A673 (cell line): ENCODE measurements around the gene MRPS14. TPM values are rescaled to one million over a fixed set of nuclear protein-coding genes. Genes with fewer than 3 reads are reported as not detected.

Source experiments
- BruUV-seq: library from RNA; stranded (reverse); fragments of 400-500 nt; replicated peaks from 2 replicates; lab custom pipeline; 2021; lab: Mats Ljungman, UMichigan
- CTCF ChIA-PET: fragments of 300-600 bp; sonication (Branson Sonifier 250); formaldehyde crosslinking; loops from one replicate; lab custom pipeline; 2022; ENCODE audit warnings: antibody characterized with exemption; lab: Charles Lee
- POLR2A ChIA-PET: fragments of 300-600 bp; sonication (Branson Sonifier 250); formaldehyde crosslinking; loops from one replicate; lab custom pipeline; 2022; ENCODE audit warnings: antibody characterized with exemption; ENCODE audit not compliant: low non-redundant PET; lab: Charles Lee
- DNase-seq: peaks from one replicate; pipeline ENCODE4 v3.0.0-alpha.2; 2015; ENCODE audit warnings: low spot score
- H3K27ac ChIP-seq: fragments of 200-600 bp; sonication (generic); 2 replicates; pipeline ENCODE4 v1.5.1; 2016; ENCODE audit warnings: mixed run types, low read depth, mild to moderate bottlenecking, mixed read lengths, antibody characterized with exemption, low read length; ENCODE audit not compliant: poor library complexity, severe bottlenecking
- H3K27me3 ChIP-seq: fragments of 200-600 bp; sonication (generic); replicated peaks from 2 replicates; pipeline ENCODE4 v1.6.1; 2017; ENCODE audit warnings: mixed run types, low read depth, mild to moderate bottlenecking, mixed read lengths, antibody characterized with exemption, low read length; ENCODE audit not compliant: insufficient read depth, poor library complexity
- H3K36me3 ChIP-seq: fragments of 200-600 bp; sonication (generic); 2 replicates; pipeline ENCODE4 v1.6.1; 2016; ENCODE audit warnings: mixed run types, mild to moderate bottlenecking, mixed read lengths, antibody characterized with exemption, low read length; ENCODE audit not compliant: insufficient read depth, poor library complexity, severe bottlenecking
- H3K4me1 ChIP-seq: fragments of 200-600 bp; sonication (generic); 2 replicates; pipeline ENCODE4 v1.6.1; 2017; ENCODE audit warnings: mixed run types, mild to moderate bottlenecking, mixed read lengths, antibody characterized with exemption, low read length; ENCODE audit not compliant: insufficient read depth, poor library complexity, severe bottlenecking
- H3K4me3 ChIP-seq: fragments of 200-600 bp; sonication (generic); 2 replicates; pipeline ENCODE4 v1.5.1; 2016; ENCODE audit warnings: low read depth, mixed run types, mild to moderate bottlenecking, mixed read lengths, low read length; ENCODE audit not compliant: poor library complexity, severe bottlenecking
- H3K9me3 ChIP-seq: fragments of 200-600 bp; sonication (generic); 2 replicates; pipeline ENCODE4 v1.6.1; 2016; ENCODE audit warnings: mixed run types, low read depth, mild to moderate bottlenecking, mixed read lengths, antibody characterized with exemption, low read length; ENCODE audit not compliant: poor library complexity, severe bottlenecking
- CTCF ChIP-seq: fragments of 300-800, 200-600 bp; sonication (generic); conservative IDR thresholded peaks from 2 replicates; pipeline ENCODE4 v1.5.1; 2017; ENCODE audit warnings: low read depth, mild to moderate bottlenecking, antibody characterized with exemption, low read length, moderate library complexity, mixed read lengths
- EZH2 ChIP-seq: fragments of 200-600 bp; sonication (generic); IDR thresholded peaks from 2 replicates; pipeline ENCODE4 v1.6.1; 2017; ENCODE audit warnings: borderline replicate concordance, low read depth, mild to moderate bottlenecking, mixed read lengths, antibody characterized with exemption, low read length; ENCODE audit not compliant: poor library complexity, severe bottlenecking
- intact Hi-C: fragments of 100-400 bp; cut with micrococcal nuclease; formaldehyde crosslinking; loops from one replicate; pipeline ENCODE4 v1.10.0; 2022; ENCODE audit not compliant: unreplicated experiment
- total RNA-seq: library from RNA; stranded (reverse); gene quantifications from 2 replicates; pipeline ENCODE4 v1.2.3, GENCODE V29; 2021

The MRPS14 gene
- total RNA-seq, 1 experiment from 2014 or later: 40.1 TPM

- H3K9me3 ChIP-seq: no peaks in the 10 kb centered on the region
- H3K4me3 ChIP-seq: no peak overlapping the region
- no peaks in the 10 kb centered on the region for H3K4me1 ChIP-seq
- BruUV-seq: no TSS peak
- H3K27ac ChIP-seq: no peak overlapping the region
- H3K36me3 ChIP-seq: no peaks in the 10 kb centered on the region
- H3K27me3 ChIP-seq: no peaks in the 10 kb centered on the region
- POLR2A ChIA-PET: no interaction called here
- no peak for DNase-seq
- CTCF ChIA-PET: no interaction called here
- TF ChIP-seq CTCF: no peak
- TF ChIP-seq EZH2: no peak
- intact Hi-C loops: no loop called here
Observed at GRCh38 chr1:174966008-174966572, 57.1 kb downstream of the MRPS14 start.

GRCh38 chr1:174965362-174966007, 57.7 kb downstream of the MRPS14 start:
- H3K36me3 ChIP-seq: no peaks in the 10 kb centered on the region
- no peak overlapping the region for H3K27ac ChIP-seq
- intact Hi-C loops: no loop called here
- no peaks in the 10 kb centered on the region for H3K27me3 ChIP-seq
- H3K9me3 ChIP-seq: no peaks in the 10 kb centered on the region
- POLR2A ChIA-PET: no interaction called here
- BruUV-seq: no TSS peak
- H3K4me3 ChIP-seq: no peak overlapping the region
- H3K4me1 ChIP-seq: no peaks in the 10 kb centered on the region
- no peak for DNase-seq
- TF ChIP-seq EZH2 (no peak), CTCF (no peak)
- CTCF ChIA-PET: no interaction called here

GRCh38 chr1:174964972-174965361, 58.3 kb downstream of the MRPS14 start:
- Histone ChIP-seq H3K4me3 (no peak overlapping the region), H3K36me3 (no peaks in the 10 kb centered on the region), H3K9me3 (no peaks in the 10 kb centered on the region), H3K27me3 (no peaks in the 10 kb centered on the region), H3K4me1 (no peaks in the 10 kb centered on the region), H3K27ac (no peak overlapping the region)
- ChIA-PET CTCF (no interaction called here), POLR2A (no interaction called here)
- BruUV-seq: no TSS peak
- no peak for TF ChIP-seq EZH2
- TF ChIP-seq CTCF: no peak
- no peak for DNase-seq
- intact Hi-C loops: no loop called here
